ENCODE measurements around the gene AP5Z1.

Gene AP5Z1

GRCh38 chr7:4794591-4795350 is 19.3 kb downstream of the AP5Z1 start:
- Histone ChIP-seq H3K4me3 (ENCODE audit: low read depth in 1 of 2, low read length in 2 of 2) (no peak overlapping the region), H2AFZ (ENCODE audit: low read depth, low read length) (no peak overlapping the region), H3K36me3 (ENCODE audit: insufficient read depth, low read length) (peaks cover 29% of the 10 kb centered on the region), H3K4me2 (ENCODE audit: insufficient read depth, low read length) (no peak overlapping the region), H4K20me1 (ENCODE audit: insufficient read depth, low read length) (no peaks in the 10 kb centered on the region), H3K4me1 (ENCODE audit: insufficient read depth, low read length) (no peaks in the 10 kb centered on the region), H3K27ac (ENCODE audit: low read length) (no peak overlapping the region), H3K9ac (ENCODE audit: low read depth, low read length) (no peak overlapping the region), H3K79me2 (ENCODE audit: insufficient read depth, low read length) (no peaks in the 10 kb centered on the region), H3K27me3 (ENCODE audit: insufficient read depth, low read length, poor library complexity) (no peaks in the 10 kb centered on the region), H3K9me3 (ENCODE audit: insufficient read depth, low read length, severe bottlenecking) (no peaks in the 10 kb centered on the region)
- DNase-seq = no peak
- ATAC-seq (ENCODE audit: insufficient read depth, low read depth) = no peak
- TF ChIP-seq CTCF (IDR thresholded peaks at IDR 0.05; ENCODE audit: borderline replicate concordance, extremely low read depth, low read length, poor library complexity, severe bottlenecking) (no peak), EZH2 (IDR thresholded peaks at IDR 0.05; ENCODE audit: borderline replicate concordance, low read depth, low read length, severe bottlenecking) (no peak)

GRCh38 chr7:4796453-4796852 is 21.0 kb downstream of the AP5Z1 start:
- no peak for TF ChIP-seq EZH2 (IDR thresholded peaks at IDR 0.05; ENCODE audit: borderline replicate concordance, low read depth, low read length, severe bottlenecking)
- no peak for TF ChIP-seq CTCF (IDR thresholded peaks at IDR 0.05; ENCODE audit: borderline replicate concordance, extremely low read depth, low read length, poor library complexity, severe bottlenecking)
- no peaks in the 10 kb centered on the region for H3K27me3 ChIP-seq (ENCODE audit: insufficient read depth, low read length, poor library complexity)
- H3K36me3 ChIP-seq (ENCODE audit: insufficient read depth, low read length) = peaks cover 13% of the 10 kb centered on the region
- H4K20me1 ChIP-seq (ENCODE audit: insufficient read depth, low read length) = no peaks in the 10 kb centered on the region
- DNase-seq = no peak
- no peak overlapping the region for H3K9ac ChIP-seq (ENCODE audit: low read depth, low read length)
- H3K79me2 ChIP-seq (ENCODE audit: insufficient read depth, low read length) = no peaks in the 10 kb centered on the region
- H3K4me3 ChIP-seq (ENCODE audit: low read depth in 1 of 2, low read length in 2 of 2) = no peak overlapping the region
- ATAC-seq (ENCODE audit: insufficient read depth, low read depth) = no peak
- no peak overlapping the region for H3K4me2 ChIP-seq (ENCODE audit: insufficient read depth, low read length)
- no peaks in the 10 kb centered on the region for H3K9me3 ChIP-seq (ENCODE audit: insufficient read depth, low read length, severe bottlenecking)
- no peak overlapping the region for H3K27ac ChIP-seq (ENCODE audit: low read length)
- no peaks in the 10 kb centered on the region for H3K4me1 ChIP-seq (ENCODE audit: insufficient read depth, low read length)
- no peak overlapping the region for H2AFZ ChIP-seq (ENCODE audit: low read depth, low read length)

- Histone ChIP-seq H3K9ac (ENCODE audit: low read depth, low read length) (no peak overlapping the region), H3K79me2 (ENCODE audit: insufficient read depth, low read length) (no peaks in the 10 kb centered on the region), H3K4me1 (ENCODE audit: insufficient read depth, low read length) (no peaks in the 10 kb centered on the region), H3K36me3 (ENCODE audit: insufficient read depth, low read length) (no peaks in the 10 kb centered on the region), H3K27me3 (ENCODE audit: insufficient read depth, low read length, poor library complexity) (no peaks in the 10 kb centered on the region), H3K4me2 (ENCODE audit: insufficient read depth, low read length) (no peak overlapping the region), H4K20me1 (ENCODE audit: insufficient read depth, low read length) (no peaks in the 10 kb centered on the region), H3K27ac (ENCODE audit: low read length) (no peak overlapping the region), H3K9me3 (ENCODE audit: insufficient read depth, low read length, severe bottlenecking) (no peaks in the 10 kb centered on the region), H2AFZ (ENCODE audit: low read depth, low read length) (no peak overlapping the region), H3K4me3 (ENCODE audit: low read depth in 1 of 2, low read length in 2 of 2) (no peak overlapping the region)
- peak; percentile 71 for TF ChIP-seq CTCF (IDR thresholded peaks at IDR 0.05; ENCODE audit: borderline replicate concordance, extremely low read depth, low read length, poor library complexity, severe bottlenecking)
- no peak for TF ChIP-seq EZH2 (IDR thresholded peaks at IDR 0.05; ENCODE audit: borderline replicate concordance, low read depth, low read length, severe bottlenecking)
- peak; percentile 88 for ATAC-seq (ENCODE audit: insufficient read depth, low read depth)
- peak; percentile 54 for DNase-seq
Observed at GRCh38 chr7:4797858-4798705, 22.7 kb downstream of the AP5Z1 start.

All from DND-41 (cell line).